ENCODE data around the gene AKAP9.
A peak's percentile ranks its signal among the peaks of the same experiment; 100 is the strongest.
"Not testable (repeated sequence)": the region's sequence is repeated elsewhere in the genome, so short reads cannot be mapped to it uniquely, and the experiment has no call there.

Gene AKAP9

GRCh38 chr7:92134271-92135051 lies 193.8 kb downstream of the AKAP9 start, which contains the start of gene CYP51A1:
Gene CYP51A1, minus strand, starts transcription at chr7:92134477. Its CDS starts 113 bp downstream, at chr7:92134364.
- DNase-seq (ENCODE audit: low read depth) = peak; percentile 87

GRCh38 chr7:92135052-92135889 lies 194.6 kb downstream of the AKAP9 start:
- no peak for DNase-seq (ENCODE audit: low read depth)

DNA sequence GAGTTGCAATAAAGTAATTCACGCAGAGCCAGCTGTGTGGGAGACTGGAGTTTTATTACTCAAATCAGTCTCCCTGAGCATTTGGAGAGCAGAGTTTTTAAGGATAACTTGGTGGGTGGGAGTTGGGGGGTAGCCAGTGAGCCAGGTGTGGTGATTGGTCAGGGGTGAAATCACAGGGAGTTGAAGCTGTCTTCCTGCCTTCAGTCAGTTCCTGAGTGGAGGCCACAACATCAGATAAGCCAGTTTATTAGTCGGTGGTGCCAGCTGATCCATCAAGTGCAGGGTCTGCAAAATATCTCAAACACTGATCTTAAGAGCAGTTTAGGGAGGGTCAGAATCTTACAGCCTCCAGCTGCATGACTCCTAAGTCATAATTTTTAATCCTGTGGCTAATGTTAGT lies 196.9 kb downstream of the AKAP9 start:
- no peak for DNase-seq (ENCODE audit: low read depth)

- no peak for DNase-seq (ENCODE audit: low read depth)
Observed at GRCh38 chr7:92141161-92141560, 200.5 kb downstream of the AKAP9 start.

GRCh38 chr7:92142791-92143190 lies 202.1 kb downstream of the AKAP9 start:
- DNase-seq (ENCODE audit: low read depth) = not testable (repeated sequence)

DNA sequence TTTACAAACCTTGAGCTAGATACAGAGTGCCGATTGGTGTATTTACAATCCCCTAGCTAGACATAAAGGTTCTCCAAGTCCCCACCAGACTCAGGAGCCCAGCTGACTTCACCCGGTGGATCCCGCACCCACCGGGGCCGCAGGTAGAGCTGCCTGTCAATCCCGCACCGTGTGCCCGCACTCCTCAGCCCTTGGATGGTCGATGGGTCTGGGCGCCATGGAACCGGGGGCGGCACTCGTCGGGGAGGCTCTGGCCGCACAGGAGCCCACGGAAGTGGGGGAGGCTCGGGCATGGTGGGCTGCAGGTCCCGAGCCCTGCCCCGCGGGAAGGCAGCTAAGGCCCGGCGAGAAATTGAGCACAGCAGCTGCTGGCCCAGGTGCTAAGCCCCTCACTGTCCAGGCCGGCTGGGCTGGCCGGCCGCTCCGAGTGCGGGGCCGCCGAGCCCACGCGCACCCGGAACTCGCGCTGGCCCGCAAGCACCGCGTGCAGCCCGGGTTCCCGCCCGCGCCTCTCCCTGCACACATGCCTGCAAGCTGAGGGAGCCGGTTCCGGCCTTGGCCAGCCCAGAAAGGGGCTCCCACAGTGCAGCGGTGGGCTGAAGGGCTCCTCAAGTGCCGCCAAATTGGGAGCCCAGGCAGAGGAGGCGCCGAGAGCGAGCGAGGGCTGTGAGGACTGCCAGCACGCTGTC lies 202.7 kb downstream of the AKAP9 start:
- DNase-seq (ENCODE audit: low read depth) = not testable (repeated sequence)

- DNase-seq (ENCODE audit: low read depth) = no peak
Observed at GRCh38 chr7:92149736-92150239, 209.1 kb downstream of the AKAP9 start.

DNA sequence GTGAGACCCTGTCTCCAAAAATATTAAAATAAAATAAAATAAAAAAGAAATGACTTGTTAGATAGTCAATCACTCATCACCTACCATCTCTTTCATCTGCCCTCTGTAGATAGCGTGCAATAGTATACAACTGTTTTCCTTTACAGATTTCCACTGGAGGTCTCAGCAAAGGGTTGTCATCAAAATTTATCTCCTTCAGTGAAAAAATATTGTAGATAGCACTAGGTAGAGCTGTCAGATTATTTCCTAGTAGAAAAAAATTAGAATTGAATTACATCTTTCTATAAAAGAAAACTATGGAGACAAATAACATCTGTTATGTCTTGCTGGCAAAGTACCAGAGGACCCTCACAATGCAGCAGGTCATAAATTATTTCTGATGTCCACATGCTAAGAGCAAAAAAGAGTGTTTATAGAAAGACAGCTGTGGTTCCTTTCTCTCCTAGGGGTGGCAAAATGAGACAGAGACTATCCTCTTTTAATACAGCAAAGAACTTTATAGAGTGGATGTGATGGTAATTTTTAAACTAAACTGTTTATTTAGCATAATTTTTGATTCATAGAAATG lies 209.9 kb downstream of the AKAP9 start:
- DNase-seq (ENCODE audit: low read depth) = no peak

DNA sequence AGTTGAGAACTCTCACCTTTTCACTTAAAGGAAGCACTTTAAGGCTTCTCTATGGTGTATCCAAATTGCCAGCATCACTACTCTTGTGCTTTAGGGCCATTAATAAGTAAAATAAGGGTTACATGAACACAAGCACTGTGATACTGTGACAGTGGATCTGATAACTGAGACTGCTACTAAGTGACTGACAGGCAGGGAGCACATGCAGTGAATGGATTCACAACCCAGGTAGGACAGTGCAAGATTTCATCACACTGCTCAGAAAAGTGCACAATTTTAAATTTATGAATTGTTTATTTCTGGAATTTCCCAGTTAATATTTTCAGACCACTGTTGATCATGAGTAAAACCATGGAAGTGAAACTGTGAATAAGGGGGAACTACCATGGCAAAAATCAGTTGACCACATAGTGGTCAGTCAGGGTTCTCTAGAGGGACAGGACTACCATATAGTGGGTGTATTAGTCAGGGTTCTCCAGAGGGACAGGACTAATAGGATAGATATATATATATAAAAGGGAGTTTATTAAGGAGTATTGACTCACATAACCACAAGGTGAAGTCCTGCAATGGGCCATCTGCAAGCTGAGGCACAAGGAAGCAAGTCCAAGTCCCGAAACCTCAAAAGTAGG lies 214.6 kb downstream of the AKAP9 start:
- no peak for DNase-seq (ENCODE audit: low read depth)

GRCh38 chr7:92156990-92157389 lies 216.3 kb downstream of the AKAP9 start:
- DNase-seq (ENCODE audit: low read depth) = no peak

GRCh38 chr7:92158660-92159575 lies 218.3 kb downstream of the AKAP9 start:
- DNase-seq (ENCODE audit: low read depth) = no peak
